ENCODE results near the gene RTN1. TPM values are rescaled to one million over a fixed set of nuclear protein-coding genes. Genes with fewer than 3 reads are reported as not detected.

Gene RTN1
- 0.43 and 0.64 TPM in 2 replicates for total RNA-seq

GRCh38 chr14:59870277-59871165 is at the start of gene RTN1:
Gene RTN1 (minus strand): TSS chr14:59870776. CDS start chr14:59870630, 146 bp downstream.
- H3K4me3 ChIP-seq (ENCODE audit: low read depth, low read length) = peak within 1 kb of the TSS; percentile 54
- no peak for TF ChIP-seq CTCF (IDR thresholded peaks at IDR 0.05; ENCODE audit: insufficient read depth, low read depth, low read length)
- peak; percentile 35 for DNase-seq (ENCODE audit: low read depth)

GRCh38 chr14:59920378-59920683 is 49.8 kb upstream of the RTN1 start:
- no peak overlapping the region for H3K4me3 ChIP-seq (ENCODE audit: low read depth, low read length)
- DNase-seq (ENCODE audit: low read depth) = no peak
- no peak for TF ChIP-seq CTCF (IDR thresholded peaks at IDR 0.05; ENCODE audit: insufficient read depth, low read depth, low read length)

GRCh38 chr14:59919570-59920377 is 49.2 kb upstream of the RTN1 start, which contains the start of gene LRRC9:
Gene LRRC9 (plus strand): TSS chr14:59920144.
- DNase-seq (ENCODE audit: low read depth) = peak; percentile 7
- peak within 1 kb of the TSS; percentile 36 for H3K4me3 ChIP-seq (ENCODE audit: low read depth, low read length)
- TF ChIP-seq CTCF (IDR thresholded peaks at IDR 0.05; ENCODE audit: insufficient read depth, low read depth, low read length) = no peak

- H3K4me3 ChIP-seq (ENCODE audit: low read depth, low read length) = peak overlapping the region; percentile 36
- peak; percentile 20 for DNase-seq (ENCODE audit: low read depth)
- peak; percentile 48 for TF ChIP-seq CTCF (IDR thresholded peaks at IDR 0.05; ENCODE audit: insufficient read depth, low read depth, low read length)
Measured at GRCh38 chr14:59918824-59919569, 48.4 kb upstream of the RTN1 start.

GRCh38 chr14:59913187-59913586 is 42.6 kb upstream of the RTN1 start:
- no peak for DNase-seq (ENCODE audit: low read depth)
- H3K4me3 ChIP-seq (ENCODE audit: low read depth, low read length) = no peak overlapping the region
- no peak for TF ChIP-seq CTCF (IDR thresholded peaks at IDR 0.05; ENCODE audit: insufficient read depth, low read depth, low read length)

- H3K4me3 ChIP-seq (ENCODE audit: low read depth, low read length) = no peak overlapping the region
- DNase-seq (ENCODE audit: low read depth) = no peak
- TF ChIP-seq CTCF (IDR thresholded peaks at IDR 0.05; ENCODE audit: insufficient read depth, low read depth, low read length) = no peak
Measured at GRCh38 chr14:59912443-59912842, 41.9 kb upstream of the RTN1 start.
